OCI-LY3 (cell line): ENCODE measurements around the gene TM4SF18.

Experiments used
- H2AFZ ChIP-seq: fragments of 200-600, 300-600 bp; shearing (Covaris generic); 2 replicates; pipeline ENCODE4 v1.6.0; 2014; ENCODE audit warnings: antibody characterized with exemption, low read depth, low read length
- H3K27ac ChIP-seq: fragments of 200-600, 300-600 bp; sonication (generic); 2 replicates; pipeline ENCODE4 v1.5.1; 2014; ENCODE audit warnings: mild to moderate bottlenecking, low read length, moderate library complexity, mixed read lengths
- H3K27me3 ChIP-seq: fragments of 200-600, 300-600 bp; sonication (generic); 2 replicates; pipeline ENCODE4 v1.6.1; 2014; ENCODE audit warnings: low read depth, low read length, mixed read lengths
- H3K36me3 ChIP-seq: fragments of 200-600, 300-600 bp; sonication (generic); replicated peaks from 2 replicates; pipeline ENCODE3; 2014; ENCODE audit warnings: low read depth, low read length, mixed read lengths
- H3K4me1 ChIP-seq: fragments of 300-600, 200-600 bp; sonication (generic); 2 replicates; pipeline ENCODE4 v1.6.1; 2014; ENCODE audit warnings: low read length, mixed read lengths
- H3K4me2 ChIP-seq: fragments of 200-600, 300-600 bp; sonication (generic); 2 replicates; pipeline ENCODE4 v1.6.1; 2014; ENCODE audit warnings: low read length, mixed read lengths
- H3K4me3 ChIP-seq: fragments of 300-600, 200-600 bp; sonication (generic); 2 replicates; pipeline ENCODE4 v1.5.1; 2014; ENCODE audit warnings: antibody characterized with exemption, mild to moderate bottlenecking, low read length, moderate library complexity
- H3K79me2 ChIP-seq: fragments of 300-600, 200-600 bp; shearing (Covaris generic); 2 replicates; pipeline ENCODE4 v1.6.1; 2014; ENCODE audit warnings: mild to moderate bottlenecking, low read length, mixed read lengths
- H3K9ac ChIP-seq: fragments of 300-600, 200-600 bp; shearing (Covaris generic); 2 replicates; pipeline ENCODE4 v1.6.0; 2014; ENCODE audit warnings: mild to moderate bottlenecking, low read length, moderate library complexity
- H3K9me3 ChIP-seq: fragments of 200-600, 300-600 bp; shearing (Covaris generic); 2 replicates; pipeline ENCODE4 v1.6.1; 2014; ENCODE audit warnings: low read length, mixed read lengths; ENCODE audit not compliant: insufficient read depth
- H4K20me1 ChIP-seq: fragments of 200-600, 300-600 bp; sonication (generic); 2 replicates; pipeline ENCODE4 v1.6.1; 2016; ENCODE audit warnings: low read length, mixed read lengths; ENCODE audit not compliant: insufficient read depth
- CTCF ChIP-seq: fragments of 200-600, 300-600 bp; sonication (generic); IDR thresholded peaks from 2 replicates; pipeline ENCODE4 v1.5.1; 2014; ENCODE audit warnings: antibody characterized with exemption, low read length, low read depth
- EZH2phosphoT487 ChIP-seq: fragments of 200-600 bp; shearing (Covaris generic); IDR thresholded peaks from 2 replicates; pipeline ENCODE4 v1.6.1; 2018; ENCODE audit warnings: antibody characterized with exemption, mixed run types, low read depth

Gene TM4SF18

DNA sequence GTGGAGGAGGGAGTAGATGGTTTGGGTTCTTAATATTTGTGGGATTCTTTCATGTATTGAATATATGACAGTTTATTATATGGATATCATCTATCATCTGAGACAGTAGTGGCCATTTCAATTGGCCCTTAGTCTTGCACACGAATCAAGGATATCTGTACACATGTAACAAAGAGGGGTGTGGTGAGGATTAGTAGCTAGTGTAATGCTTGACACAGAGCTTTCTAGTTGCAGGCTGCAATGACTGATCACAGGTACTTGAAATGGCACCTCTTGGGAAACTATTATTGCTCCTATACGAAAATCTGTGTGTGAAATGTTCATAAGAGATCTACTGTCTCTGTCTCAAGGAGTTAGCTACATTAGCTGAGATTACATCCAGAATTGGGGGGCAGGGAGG, 31.2 kb upstream of the TM4SF18 start:
- Histone ChIP-seq H3K27me3 (peaks cover 19% of the 10 kb centered on the region; the same call in 1 of the 2 replicates), H4K20me1 (no peaks in the 10 kb centered on the region), H3K4me3 (no peak overlapping the region), H3K36me3 (no peaks in the 10 kb centered on the region), H3K9ac (no peak overlapping the region), H3K27ac (no peak overlapping the region), H3K4me1 (no peaks in the 10 kb centered on the region), H3K9me3 (no peaks in the 10 kb centered on the region), H3K4me2 (no peak overlapping the region), H3K79me2 (no peaks in the 10 kb centered on the region), H2AFZ (no peak overlapping the region)
- no peak for TF ChIP-seq EZH2phosphoT487
- TF ChIP-seq CTCF: no peak

- H4K20me1 ChIP-seq: no peaks in the 10 kb centered on the region
- H3K4me2 ChIP-seq: no peak overlapping the region
- H3K9ac ChIP-seq: no peak overlapping the region
- H3K27me3 ChIP-seq: peaks cover 23% of the 10 kb centered on the region
- H3K36me3 ChIP-seq: no peaks in the 10 kb centered on the region
- no peak overlapping the region for H3K27ac ChIP-seq
- no peak overlapping the region for H2AFZ ChIP-seq
- H3K4me3 ChIP-seq: no peak overlapping the region
- no peaks in the 10 kb centered on the region for H3K79me2 ChIP-seq
- no peak for TF ChIP-seq CTCF
- TF ChIP-seq EZH2phosphoT487: no peak
- H3K9me3 ChIP-seq: no peaks in the 10 kb centered on the region
- no peaks in the 10 kb centered on the region for H3K4me1 ChIP-seq
These were observed 29.6 kb upstream of the TM4SF18 start for GRCh38 chr3:149363053-149363452.

DNA sequence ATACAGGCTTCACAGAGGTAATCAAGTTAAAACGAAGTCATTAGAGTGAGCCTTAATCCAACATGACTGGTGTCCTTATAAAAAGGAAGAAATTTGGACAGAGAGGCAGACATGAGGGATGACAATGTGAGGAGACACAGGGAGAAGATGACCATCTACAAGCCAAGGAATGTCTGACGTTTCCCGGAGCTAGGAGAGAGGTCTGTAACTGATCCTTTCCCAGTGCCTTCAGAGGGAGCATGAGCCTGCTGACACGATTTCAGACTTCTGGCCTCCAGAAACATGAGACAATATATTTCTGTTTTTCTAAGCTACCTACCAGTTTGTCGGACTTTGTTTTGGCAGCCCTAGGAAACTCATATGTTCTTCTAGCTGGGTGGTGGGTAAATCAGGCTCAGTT, 28.9 kb upstream of the TM4SF18 start:
- Histone ChIP-seq H3K4me1 (no peaks in the 10 kb centered on the region), H4K20me1 (no peaks in the 10 kb centered on the region), H3K4me3 (no peak overlapping the region), H3K9ac (no peak overlapping the region), H3K4me2 (no peak overlapping the region), H3K27ac (no peak overlapping the region), H3K9me3 (no peaks in the 10 kb centered on the region), H2AFZ (no peak overlapping the region), H3K36me3 (no peaks in the 10 kb centered on the region), H3K27me3 (peaks cover 23% of the 10 kb centered on the region), H3K79me2 (no peaks in the 10 kb centered on the region)
- TF ChIP-seq EZH2phosphoT487 (no peak), CTCF (no peak)

GRCh38 chr3:149356630-149357029, 23.2 kb upstream of the TM4SF18 start:
- peaks cover 7% of the 10 kb centered on the region for H3K4me1 ChIP-seq
- H3K36me3 ChIP-seq: no peaks in the 10 kb centered on the region
- no peak overlapping the region for H2AFZ ChIP-seq
- TF ChIP-seq EZH2phosphoT487 (no peak), CTCF (no peak)
- H3K4me3 ChIP-seq: no peak overlapping the region
- H3K27ac ChIP-seq: no peak overlapping the region
- H4K20me1 ChIP-seq: no peaks in the 10 kb centered on the region
- no peak overlapping the region for H3K4me2 ChIP-seq
- H3K79me2 ChIP-seq: no peaks in the 10 kb centered on the region
- H3K9ac ChIP-seq: no peak overlapping the region
- peaks cover 12% of the 10 kb centered on the region for H3K27me3 ChIP-seq
- H3K9me3 ChIP-seq: no peaks in the 10 kb centered on the region
